Thoracic aorta (tissue), 2 donors: ENCODE results near the gene ENOX1. TPM values are rescaled to one million over a fixed set of nuclear protein-coding genes. Genes with fewer than 3 reads are reported as not detected.
A peak's percentile ranks its signal among the peaks of the same experiment; 100 is the strongest.

ENCODE experiments used
- ATAC-seq: fragments of 150-250 bp; one replicate; pipeline ENCODE4 v1.8.0; 2017; ENCODE audit warnings: low read depth; ENCODE audit not compliant: insufficient number of reproducible peaks, low FRiP score
- DNase-seq: peaks from one replicate; pipeline ENCODE4 v3.0.0-alpha.2; 2020; ENCODE audit warnings: low spot score
- H3K27ac ChIP-seq, 2 donors: fragments of 200-600 bp; sonication (generic); 1 replicate in 1 of 2; 2 replicates in 1 of 2; pipeline ENCODE4 v1.5.1; 2016; ENCODE audit warnings: mild to moderate bottlenecking in 2 of 2, moderate library complexity in 2 of 2
- H3K27me3 ChIP-seq: fragments of 200-600 bp; sonication (generic); replicated peaks from 2 replicates; pipeline ENCODE4 v1.6.0; 2016; ENCODE audit warnings: mild to moderate bottlenecking; ENCODE audit not compliant: insufficient read depth
- H3K36me3 ChIP-seq: fragments of 200-600 bp; sonication (generic); one replicate; pipeline ENCODE4 v1.5.1; 2016
- H3K4me1 ChIP-seq, 2 donors: fragments of 200-600 bp; sonication (generic); 1 replicate in 1 of 2; 2 replicates in 1 of 2; pipeline versions ENCODE4 v1.5.1 to v1.6.0; 2016; ENCODE audit warnings: low read depth in 2 of 2, mild to moderate bottlenecking in 1 of 2; ENCODE audit not compliant: control insufficient read depth in 1 of 2
- H3K4me3 ChIP-seq: fragments of 200-600 bp; sonication (generic); 2 replicates; pipeline ENCODE4 v1.5.1; 2016; ENCODE audit warnings: mild to moderate bottlenecking
- H3K9me3 ChIP-seq: fragments of 200-600 bp; sonication (generic); 2 replicates; pipeline ENCODE4 v1.5.1; 2016
- total RNA-seq, 2 donors: library from RNA; depleted of rRNA; stranded (reverse); fragments of >200 nt; gene quantifications; one replicate each; pipeline versions ENCODE4 v1.1.0 to v1.2.3, GENCODE V29; 2016
- TF ChIP-seq, protein P1 (sequence below): fragments of 200-600 bp; sonication (generic); IDR thresholded peaks from one replicate; pipeline ENCODE4 v1.5.1; 2019; ENCODE audit warnings: antibody characterized with exemption

ENOX1 gene
- total RNA-seq, 2 donors from 2014 or later = 0.41 to 2.3 TPM

- TF ChIP-seq, protein P1, sequence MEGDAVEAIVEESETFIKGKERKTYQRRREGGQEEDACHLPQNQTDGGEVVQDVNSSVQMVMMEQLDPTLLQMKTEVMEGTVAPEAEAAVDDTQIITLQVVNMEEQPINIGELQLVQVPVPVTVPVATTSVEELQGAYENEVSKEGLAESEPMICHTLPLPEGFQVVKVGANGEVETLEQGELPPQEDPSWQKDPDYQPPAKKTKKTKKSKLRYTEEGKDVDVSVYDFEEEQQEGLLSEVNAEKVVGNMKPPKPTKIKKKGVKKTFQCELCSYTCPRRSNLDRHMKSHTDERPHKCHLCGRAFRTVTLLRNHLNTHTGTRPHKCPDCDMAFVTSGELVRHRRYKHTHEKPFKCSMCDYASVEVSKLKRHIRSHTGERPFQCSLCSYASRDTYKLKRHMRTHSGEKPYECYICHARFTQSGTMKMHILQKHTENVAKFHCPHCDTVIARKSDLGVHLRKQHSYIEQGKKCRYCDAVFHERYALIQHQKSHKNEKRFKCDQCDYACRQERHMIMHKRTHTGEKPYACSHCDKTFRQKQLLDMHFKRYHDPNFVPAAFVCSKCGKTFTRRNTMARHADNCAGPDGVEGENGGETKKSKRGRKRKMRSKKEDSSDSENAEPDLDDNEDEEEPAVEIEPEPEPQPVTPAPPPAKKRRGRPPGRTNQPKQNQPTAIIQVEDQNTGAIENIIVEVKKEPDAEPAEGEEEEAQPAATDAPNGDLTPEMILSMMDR = no peak
- no peak overlapping the region for H3K27ac ChIP-seq
- H3K4me1 ChIP-seq = no peaks in the 10 kb centered on the region
- H3K9me3 ChIP-seq = no peaks in the 10 kb centered on the region
- no peaks in the 10 kb centered on the region for H3K36me3 ChIP-seq
- no peaks in the 10 kb centered on the region for H3K27me3 ChIP-seq
- DNase-seq (no peak), ATAC-seq (no peak)
- H3K4me3 ChIP-seq = no peak overlapping the region
Measured at GRCh38 chr13:43797159-43797558, 10.4 kb upstream of the ENOX1 start.

GRCh38 chr13:43794416-43794815 lies 7.6 kb upstream of the ENOX1 start:
- Histone ChIP-seq H3K4me1 (no peaks in the 10 kb centered on the region), H3K27me3 (no peaks in the 10 kb centered on the region), H3K9me3 (no peaks in the 10 kb centered on the region), H3K4me3 (no peak overlapping the region), H3K27ac (no peak overlapping the region), H3K36me3 (no peaks in the 10 kb centered on the region)
- ATAC-seq (no peak), DNase-seq (no peak)
- TF ChIP-seq, protein P1 = no peak

DNA sequence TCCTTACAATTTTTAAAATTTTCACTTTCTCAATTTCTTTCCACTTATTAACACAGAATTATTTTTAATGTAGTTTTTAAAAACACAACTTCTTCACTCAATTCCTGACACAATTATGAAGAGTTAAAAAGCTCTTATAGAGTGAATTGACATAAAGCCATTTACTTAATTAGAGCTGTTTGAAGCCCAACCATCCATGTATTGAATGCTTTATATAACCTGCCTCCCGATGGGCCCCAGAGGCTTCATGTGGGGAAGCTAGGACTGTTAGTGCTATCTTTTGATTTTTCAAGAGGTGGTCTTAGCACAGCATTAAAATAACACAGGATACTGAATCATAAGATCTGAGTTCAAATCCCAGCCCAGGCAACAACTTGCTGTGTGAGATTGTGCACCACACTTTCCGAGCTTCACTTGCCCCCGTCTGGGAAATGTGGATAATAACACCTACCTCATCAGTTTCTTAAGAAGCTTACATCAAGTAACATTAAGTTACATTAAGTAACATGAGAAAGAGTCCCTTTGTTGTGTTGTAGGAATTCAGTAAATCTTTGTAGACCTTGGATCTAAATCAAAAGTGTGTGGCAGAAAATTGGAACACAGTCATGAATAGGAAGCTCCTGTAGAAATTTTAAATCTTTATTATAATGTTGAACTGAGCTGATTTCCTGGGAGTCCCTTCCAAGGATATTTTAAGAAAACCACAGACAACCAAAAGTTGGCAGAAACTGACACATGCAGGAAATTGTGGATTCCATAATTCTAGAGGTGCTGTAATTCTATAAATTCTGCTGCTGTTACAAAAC lies 5.5 kb upstream of the ENOX1 start:
- Histone ChIP-seq H3K27ac (no peak overlapping the region), H3K9me3 (no peaks in the 10 kb centered on the region), H3K27me3 (no peaks in the 10 kb centered on the region), H3K4me1 (peaks cover 0 to 8% of the 10 kb centered on the region in 2 donors), H3K4me3 (no peak overlapping the region), H3K36me3 (no peaks in the 10 kb centered on the region)
- no peak for ATAC-seq
- TF ChIP-seq, protein P1 = no peak
- no peak for DNase-seq

- Histone ChIP-seq H3K27me3 (no peaks in the 10 kb centered on the region), H3K4me1 (peaks cover 3 to 17% of the 10 kb centered on the region in 2 donors), H3K9me3 (no peaks in the 10 kb centered on the region), H3K4me3 (peak overlapping the region; percentile 83), H3K27ac (no peak overlapping the region), H3K36me3 (no peaks in the 10 kb centered on the region)
- DNase-seq (no peak), ATAC-seq (no peak)
- TF ChIP-seq, protein P1 = peak; percentile 11
Measured at GRCh38 chr13:43787997-43788396, 1.2 kb upstream of the ENOX1 start.

- no peak for DNase-seq
- Histone ChIP-seq H3K27me3 (no peaks in the 10 kb centered on the region), H3K27ac (no peak overlapping the region), H3K4me3 (peak overlapping the region; percentile 83), H3K4me1 (peaks cover 3 to 17% of the 10 kb centered on the region in 2 donors), H3K9me3 (no peaks in the 10 kb centered on the region), H3K36me3 (no peaks in the 10 kb centered on the region)
- no peak for ATAC-seq
- TF ChIP-seq, protein P1 = no peak
Measured at GRCh38 chr13:43787518-43787891, 733 bp upstream of the ENOX1 start.
